ENCODE measurements around the gene CYP1A2.

GRCh38 chr15:74712311-74712710 lies 36.3 kb upstream of the CYP1A2 start:
- TF ChIP-seq POLR2A (IDR thresholded peaks at IDR 0.05), result no peak
- no peak for TF ChIP-seq CTCF (IDR thresholded peaks at IDR 0.05)
